HepG2 (cell line): Measurements from ENCODE around the gene TOMM22. TPM values are rescaled to one million over a fixed set of nuclear protein-coding genes. Genes with fewer than 3 reads are reported as not detected.

Experiments used
- AGO1 ChIP-seq: fragments of 200-400 bp; formaldehyde crosslinking; IDR thresholded peaks from 2 replicates; pipeline ENCODE4 v1.6.1; 2017; ENCODE audit warnings: mild to moderate bottlenecking, low read depth, low read length, moderate library complexity; ENCODE audit not compliant: poor library complexity, severe bottlenecking
- ARID2 ChIP-seq: sonication (generic); formaldehyde crosslinking; IDR thresholded peaks from 2 replicates; pipeline ENCODE4 v1.8.1; 2022; ENCODE audit warnings: mild to moderate bottlenecking, missing genetic modification reagents, borderline replicate concordance
- ATF1 ChIP-seq: IDR thresholded peaks from 2 replicates; pipeline ENCODE4 v1.6.1; 2016; ENCODE audit warnings: mild to moderate bottlenecking, control low read depth
- CC2D1A ChIP-seq: sonication (generic); formaldehyde crosslinking; IDR thresholded peaks from 2 replicates; pipeline ENCODE4 v1.8.1; 2023; ENCODE audit warnings: mild to moderate bottlenecking, missing genetic modification reagents
- ESRRA ChIP-seq: sonication (generic); formaldehyde crosslinking; IDR thresholded peaks from 2 replicates; pipeline ENCODE4 v1.5.1; 2020; ENCODE audit warnings: mild to moderate bottlenecking, low read depth, missing genetic modification reagents
- HNRNPK ChIP-seq: fragments of 200-400 bp; formaldehyde crosslinking; IDR thresholded peaks from 2 replicates; pipeline ENCODE4 v1.6.1; 2018; ENCODE audit warnings: low read length, low read depth, moderate library complexity, mild to moderate bottlenecking; ENCODE audit not compliant: poor library complexity, severe bottlenecking
- KLF11 ChIP-seq: IDR thresholded peaks from 2 replicates; pipeline ENCODE4 v1.6.1; 2016; ENCODE audit warnings: missing compliant biosample characterization
- KMT2B ChIP-seq: IDR thresholded peaks from 2 replicates; pipeline ENCODE4 v1.6.1; 2016; ENCODE audit warnings: missing genetic modification reagents, missing compliant biosample characterization
- MEF2D ChIP-seq: sonication (generic); formaldehyde crosslinking; IDR thresholded peaks from 2 replicates; pipeline ENCODE4 v1.5.1; 2020; ENCODE audit warnings: mild to moderate bottlenecking, missing genetic modification reagents
- MIER3 ChIP-seq: IDR thresholded peaks from 2 replicates; pipeline ENCODE4 v1.6.1; 2016; ENCODE audit warnings: missing compliant biosample characterization, borderline replicate concordance
- NFE2L2 ChIP-seq: fragments of 150-350 bp; IDR thresholded peaks from 2 replicates; pipeline ENCODE4 v1.6.1; 2014; ENCODE audit warnings: low read length
- NR1H2 ChIP-seq: sonication (generic); formaldehyde crosslinking; IDR thresholded peaks from 2 replicates; pipeline ENCODE4 v1.8.1; 2022; ENCODE audit warnings: low read depth, missing genetic modification reagents, borderline replicate concordance
- PRMT3 ChIP-seq: sonication (generic); formaldehyde crosslinking; IDR thresholded peaks from 2 replicates; pipeline ENCODE4 v1.8.1; 2022; ENCODE audit warnings: low read depth, mild to moderate bottlenecking, moderate library complexity, missing genetic modification reagents, borderline replicate concordance
- SP5 ChIP-seq: IDR thresholded peaks from 2 replicates; pipeline ENCODE4 v1.6.1; 2016; ENCODE audit warnings: low read depth, borderline replicate concordance
- ZBTB1 ChIP-seq: sonication (generic); formaldehyde crosslinking; IDR thresholded peaks from 2 replicates; pipeline ENCODE4 v1.4.0; 2020; ENCODE audit warnings: missing genetic modification reagents, borderline replicate concordance
- ZNF317 ChIP-seq: sonication (generic); formaldehyde crosslinking; IDR thresholded peaks from 2 replicates; pipeline ENCODE4 v1.5.0; 2020; ENCODE audit warnings: mild to moderate bottlenecking, missing genetic modification reagents
- ZNF607 ChIP-seq: sonication (generic); formaldehyde crosslinking; IDR thresholded peaks from 2 replicates; pipeline ENCODE4 v1.5.1; 2020; ENCODE audit warnings: missing genetic modification reagents, mild to moderate bottlenecking, borderline replicate concordance
- ZSCAN30 ChIP-seq: sonication (generic); formaldehyde crosslinking; IDR thresholded peaks from 2 replicates; pipeline ENCODE4 v1.5.0; 2020; ENCODE audit warnings: mild to moderate bottlenecking, missing genetic modification reagents
- polyA plus RNA-seq, 8 experiments: library from polyadenylated mRNA; depleted of rRNA in 3 of 8; stranded (reverse) in 7 of 8; unstranded in 1 of 8; fragments of >200 nt; fragmentation: Illumina TruSeq in 4 of 8; extraction: Trizol in 4 of 8; gene quantifications; 2 replicates each; pipeline versions ENCODE4 v1.2.1 to v1.2.3, GENCODE V29; 2011 to 2016; ENCODE audit warnings: low read depth in 4 of 8, missing spikeins in 1 of 8, mixed read lengths in 1 of 8; ENCODE audit not compliant: insufficient read depth in 1 of 8
- total RNA-seq, 5 experiments: library from RNA; depleted of rRNA; stranded (reverse); fragments of >200 nt; fragmentation: Illumina TruSeq; extraction: Trizol; gene quantifications; 2 replicates each; pipeline ENCODE4 v1.2.3, GENCODE V29; 2016; ENCODE audit warnings: low read depth in 1 of 5
- TF ChIP-seq, protein P1 (sequence below), 2 experiments: fragments of 450-650 bp in 1 of 2; sonication (generic) in 1 of 2; formaldehyde crosslinking; IDR thresholded peaks; 2 replicates each; pipeline versions ENCODE4 v1.5.0 to v1.8.0; 2020 to 2022; ENCODE audit warnings: mild to moderate bottlenecking in 1 of 2, missing genetic modification reagents in 1 of 2
- TF ChIP-seq, protein P2 (sequence below): sonication (generic); formaldehyde crosslinking; IDR thresholded peaks from 2 replicates; pipeline ENCODE4 v1.4.0; 2020; ENCODE audit warnings: missing genetic modification reagents
- TF ChIP-seq, protein P3 (sequence below): sonication (generic); formaldehyde crosslinking; IDR thresholded peaks from 2 replicates; pipeline ENCODE4 v1.5.0; 2020; ENCODE audit warnings: missing genetic modification reagents
- TF ChIP-seq, protein P4 (sequence below): sonication (generic); formaldehyde crosslinking; IDR thresholded peaks from 2 replicates; pipeline ENCODE4 v1.4.0; 2020; ENCODE audit warnings: mild to moderate bottlenecking, low read depth, missing genetic modification reagents
- TF ChIP-seq, protein P5 (sequence below): sonication (generic); formaldehyde crosslinking; IDR thresholded peaks from 2 replicates; pipeline ENCODE4 v1.9.0; 2021; ENCODE audit warnings: missing genetic modification reagents, borderline replicate concordance

Gene TOMM22
- total and polyA plus RNA-seq, 2 of the 13 experiments (the other 11 are each of a cell fraction or from before 2014, with no cell fraction given), result 46.9 to 118 TPM

DNA sequence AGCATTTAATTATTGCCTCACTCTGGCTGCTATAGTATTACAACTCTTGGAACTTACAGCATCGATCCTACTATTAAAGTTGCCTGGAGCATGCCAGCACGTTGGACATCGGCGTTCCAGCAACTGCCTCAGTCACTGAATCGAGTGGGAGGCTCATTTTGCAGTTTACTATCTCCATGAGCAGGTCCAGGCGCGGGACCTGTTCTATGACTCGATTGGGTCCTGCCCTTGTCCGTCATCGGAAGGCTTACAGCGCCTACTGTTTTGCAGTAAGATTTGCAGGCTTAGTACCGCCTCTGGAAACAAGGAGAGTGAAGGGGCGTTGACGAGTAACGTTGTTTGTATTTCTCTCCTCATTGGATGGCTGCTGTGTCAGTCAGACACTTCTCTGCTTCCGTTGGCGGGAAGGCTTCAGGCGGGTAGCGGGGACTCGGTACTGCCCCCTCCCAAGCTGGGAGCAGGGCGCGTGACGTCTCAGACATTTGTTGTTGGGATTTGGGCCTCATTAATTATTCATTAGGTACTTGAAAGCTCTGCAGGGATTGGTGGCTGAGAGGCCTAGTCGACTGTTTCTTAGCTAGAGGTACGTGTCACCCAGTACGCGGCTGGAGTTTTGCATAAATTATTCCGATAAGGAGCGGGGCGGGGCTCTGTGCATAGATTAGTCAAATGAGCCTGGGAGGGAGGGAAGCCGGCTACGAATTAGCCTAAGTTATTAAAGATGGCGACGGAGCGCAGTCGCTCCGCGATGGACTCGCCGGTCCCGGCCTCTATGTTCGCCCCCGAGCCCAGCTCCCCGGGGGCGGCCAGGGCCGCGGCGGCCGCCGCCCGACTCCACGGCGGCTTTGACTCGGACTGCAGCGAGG is 23.7 kb downstream of the TOMM22 start, which contains the start of gene GTPBP1 (continued):
- TF ChIP-seq MEF2D (CRISPR knock-in tag), result no peak
- TF ChIP-seq, protein P1, sequence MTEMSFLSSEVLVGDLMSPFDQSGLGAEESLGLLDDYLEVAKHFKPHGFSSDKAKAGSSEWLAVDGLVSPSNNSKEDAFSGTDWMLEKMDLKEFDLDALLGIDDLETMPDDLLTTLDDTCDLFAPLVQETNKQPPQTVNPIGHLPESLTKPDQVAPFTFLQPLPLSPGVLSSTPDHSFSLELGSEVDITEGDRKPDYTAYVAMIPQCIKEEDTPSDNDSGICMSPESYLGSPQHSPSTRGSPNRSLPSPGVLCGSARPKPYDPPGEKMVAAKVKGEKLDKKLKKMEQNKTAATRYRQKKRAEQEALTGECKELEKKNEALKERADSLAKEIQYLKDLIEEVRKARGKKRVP (CRISPR knock-in tag; IDR thresholded peaks at IDR 0.05), result no peak
- no peak for TF ChIP-seq KLF11 (CRISPR knock-in tag)
- peak; percentile 54; the same call in 1 of the 2 replicates for TF ChIP-seq MIER3 (CRISPR knock-in tag)
- no peak for TF ChIP-seq NR1H2 (CRISPR knock-in tag)
- TF ChIP-seq AGO1, result no peak
- TF ChIP-seq, protein P2, sequence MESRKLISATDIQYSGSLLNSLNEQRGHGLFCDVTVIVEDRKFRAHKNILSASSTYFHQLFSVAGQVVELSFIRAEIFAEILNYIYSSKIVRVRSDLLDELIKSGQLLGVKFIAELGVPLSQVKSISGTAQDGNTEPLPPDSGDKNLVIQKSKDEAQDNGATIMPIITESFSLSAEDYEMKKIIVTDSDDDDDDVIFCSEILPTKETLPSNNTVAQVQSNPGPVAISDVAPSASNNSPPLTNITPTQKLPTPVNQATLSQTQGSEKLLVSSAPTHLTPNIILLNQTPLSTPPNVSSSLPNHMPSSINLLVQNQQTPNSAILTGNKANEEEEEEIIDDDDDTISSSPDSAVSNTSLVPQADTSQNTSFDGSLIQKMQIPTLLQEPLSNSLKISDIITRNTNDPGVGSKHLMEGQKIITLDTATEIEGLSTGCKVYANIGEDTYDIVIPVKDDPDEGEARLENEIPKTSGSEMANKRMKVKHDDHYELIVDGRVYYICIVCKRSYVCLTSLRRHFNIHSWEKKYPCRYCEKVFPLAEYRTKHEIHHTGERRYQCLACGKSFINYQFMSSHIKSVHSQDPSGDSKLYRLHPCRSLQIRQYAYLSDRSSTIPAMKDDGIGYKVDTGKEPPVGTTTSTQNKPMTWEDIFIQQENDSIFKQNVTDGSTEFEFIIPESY, result no peak
- no peak for TF ChIP-seq ZSCAN30 (CRISPR knock-in tag)
- TF ChIP-seq ATF1, result peak; percentile 94
- TF ChIP-seq, protein P3, sequence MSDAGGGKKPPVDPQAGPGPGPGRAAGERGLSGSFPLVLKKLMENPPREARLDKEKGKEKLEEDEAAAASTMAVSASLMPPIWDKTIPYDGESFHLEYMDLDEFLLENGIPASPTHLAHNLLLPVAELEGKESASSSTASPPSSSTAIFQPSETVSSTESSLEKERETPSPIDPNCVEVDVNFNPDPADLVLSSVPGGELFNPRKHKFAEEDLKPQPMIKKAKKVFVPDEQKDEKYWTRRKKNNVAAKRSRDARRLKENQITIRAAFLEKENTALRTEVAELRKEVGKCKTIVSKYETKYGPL (CRISPR knock-in tag), result no peak
- TF ChIP-seq ZNF607 (CRISPR knock-in tag), result peak; percentile 35; the same call in 1 of the 2 replicates
- no peak for TF ChIP-seq ESRRA
- TF ChIP-seq HNRNPK, result no peak
- 0 out of 2 replicates have a peak, but pooled peaks have one; percentile 9 for TF ChIP-seq SP5 (CRISPR knock-in tag)
- TF ChIP-seq KMT2B (CRISPR knock-in tag), result no peak
- TF ChIP-seq CC2D1A (CRISPR knock-in tag), result no peak
- TF ChIP-seq, protein P4, sequence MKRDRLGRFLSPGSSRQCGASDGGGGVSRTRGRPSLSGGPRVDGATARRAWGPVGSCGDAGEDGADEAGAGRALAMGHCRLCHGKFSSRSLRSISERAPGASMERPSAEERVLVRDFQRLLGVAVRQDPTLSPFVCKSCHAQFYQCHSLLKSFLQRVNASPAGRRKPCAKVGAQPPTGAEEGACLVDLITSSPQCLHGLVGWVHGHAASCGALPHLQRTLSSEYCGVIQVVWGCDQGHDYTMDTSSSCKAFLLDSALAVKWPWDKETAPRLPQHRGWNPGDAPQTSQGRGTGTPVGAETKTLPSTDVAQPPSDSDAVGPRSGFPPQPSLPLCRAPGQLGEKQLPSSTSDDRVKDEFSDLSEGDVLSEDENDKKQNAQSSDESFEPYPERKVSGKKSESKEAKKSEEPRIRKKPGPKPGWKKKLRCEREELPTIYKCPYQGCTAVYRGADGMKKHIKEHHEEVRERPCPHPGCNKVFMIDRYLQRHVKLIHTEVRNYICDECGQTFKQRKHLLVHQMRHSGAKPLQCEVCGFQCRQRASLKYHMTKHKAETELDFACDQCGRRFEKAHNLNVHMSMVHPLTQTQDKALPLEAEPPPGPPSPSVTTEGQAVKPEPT (CRISPR knock-in tag), result 0 out of 2 replicates have a peak, but pooled peaks have one; percentile 31
- TF ChIP-seq ZNF317 (CRISPR knock-in tag), result no peak
- TF ChIP-seq, protein P5, sequence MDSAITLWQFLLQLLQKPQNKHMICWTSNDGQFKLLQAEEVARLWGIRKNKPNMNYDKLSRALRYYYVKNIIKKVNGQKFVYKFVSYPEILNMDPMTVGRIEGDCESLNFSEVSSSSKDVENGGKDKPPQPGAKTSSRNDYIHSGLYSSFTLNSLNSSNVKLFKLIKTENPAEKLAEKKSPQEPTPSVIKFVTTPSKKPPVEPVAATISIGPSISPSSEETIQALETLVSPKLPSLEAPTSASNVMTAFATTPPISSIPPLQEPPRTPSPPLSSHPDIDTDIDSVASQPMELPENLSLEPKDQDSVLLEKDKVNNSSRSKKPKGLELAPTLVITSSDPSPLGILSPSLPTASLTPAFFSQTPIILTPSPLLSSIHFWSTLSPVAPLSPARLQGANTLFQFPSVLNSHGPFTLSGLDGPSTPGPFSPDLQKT (CRISPR knock-in tag), result no peak
- no peak for TF ChIP-seq ARID2 (CRISPR knock-in tag)
- TF ChIP-seq ZBTB1, result no peak
- no peak for TF ChIP-seq PRMT3 (CRISPR knock-in tag)
- TF ChIP-seq NFE2L2, result 0 out of 2 replicates have a peak, but pooled peaks have one; percentile 2
